Heart left ventricle (tissue), 13 donors: ENCODE measurements around the gene MRI1.

ENCODE experiments used
- CTCF ChIP-seq, 12 donors: fragments of 200-600 bp; sonication (generic) in 4 of 12; IDR thresholded peaks; one replicate each; pipeline versions ENCODE4 v1.5.0 to v1.8.0; 2018 to 2022; ENCODE audit warnings: antibody characterized with exemption in 12 of 12, mild to moderate bottlenecking in 5 of 12
- POLR2A ChIP-seq, 2 donors: fragments of 450-650 bp; IDR thresholded peaks; one replicate each; pipeline ENCODE4 v1.6.1; 2017; ENCODE audit warnings: antibody characterized with exemption in 2 of 2, mild to moderate bottlenecking in 2 of 2, moderate library complexity in 2 of 2
- donor health status: ischemic (EF 13 %, LVEDD 7.1; RV severe dilation, severe dysfunction).
- donor health status: DM: no; HTN: yes; CAD: no.
- donor health status: DM: no; HTN: no; CAD: no.
- donor health status: ischemic (EF 25% LVEDD 6.9; RV normal size, moderate dysfunction).
- donor health status: ischemic (EF 25% LVEDD 5.7; RV mildly dilated, moderate dysfunction).
- donor health status: ischemic (EF 35%, LVEDD 5.7; RV mildly dilated, moderate dysfunction).
- donor health status: nonischemic (EF 11% LVEDD 7.7; RV severe dilation, severe dysfunction).
- donor health status: DM: yes; HTN: yes; CAD: no.
- donor health status: PGD.
- donor health status: ischemic (EF 29% LVEDD 5.4; RV normal size, mild dysfunction).
- donor health status: nonischemic (EF 23%, LVEDD 6.1; RV moderate dilation, normal function).

GRCh38 chr19:13821292-13821691 lies 57.0 kb downstream of the MRI1 start:
- no peak for TF ChIP-seq CTCF (IDR thresholded peaks at IDR 0.05)
- TF ChIP-seq POLR2A (IDR thresholded peaks at IDR 0.05) = no peak
